WTC11 (cell line): ENCODE data around the gene PGAP2. TPM values are rescaled to one million over a fixed set of nuclear protein-coding genes. Genes with fewer than 3 reads are reported as not detected.
A peak's percentile ranks its signal among the peaks of the same experiment; 100 is the strongest.

Source experiments
- CBFB ChIP-seq: sonication (generic); formaldehyde crosslinking; IDR thresholded peaks from 2 replicates; pipeline ENCODE4 v1.8.1; 2022; ENCODE audit warnings: mild to moderate bottlenecking, low read depth, missing genetic modification reagents
- CDX4 ChIP-seq: fragments of 250-450 bp; sonication (Bioruptor Pico); IDR thresholded peaks from 2 replicates; pipeline ENCODE4 v1.9.0; 2021; ENCODE audit warnings: moderate library complexity, mild to moderate bottlenecking, inconsistent platforms, borderline replicate concordance
- E2F4 ChIP-seq: sonication (generic); formaldehyde crosslinking; IDR thresholded peaks from 2 replicates; pipeline ENCODE4 v1.8.1; 2022; ENCODE audit warnings: low read depth, mild to moderate bottlenecking, moderate library complexity, missing genetic modification reagents, borderline replicate concordance
- E2F5 ChIP-seq: sonication (generic); formaldehyde crosslinking; IDR thresholded peaks from 2 replicates; pipeline ENCODE4 v1.8.1; 2022; ENCODE audit warnings: mild to moderate bottlenecking, moderate library complexity, missing genetic modification reagents
- EMX1 ChIP-seq: fragments of 250-450 bp; sonication (Bioruptor Pico); IDR thresholded peaks from 2 replicates; pipeline ENCODE4 v1.8.0; 2021; ENCODE audit warnings: mild to moderate bottlenecking
- HMGA2 ChIP-seq: fragments of 250-450 bp; sonication (Bioruptor Pico); IDR thresholded peaks from 2 replicates; pipeline ENCODE4 v1.4.0; 2021; ENCODE audit warnings: mild to moderate bottlenecking, moderate library complexity
- KAT7 ChIP-seq: sonication (generic); formaldehyde crosslinking; IDR thresholded peaks from 2 replicates; pipeline ENCODE4 v1.8.1; 2023; ENCODE audit warnings: missing genetic modification reagents, mild to moderate bottlenecking, borderline replicate concordance
- NFE2L1 ChIP-seq: sonication (generic); formaldehyde crosslinking; IDR thresholded peaks from 2 replicates; pipeline ENCODE4 v1.8.1; 2023; ENCODE audit warnings: missing genetic modification reagents
- OVOL2 ChIP-seq: fragments of 250-450 bp; sonication (Bioruptor Pico); IDR thresholded peaks from 2 replicates; pipeline ENCODE4 v1.9.0; 2021; ENCODE audit warnings: mild to moderate bottlenecking, borderline replicate concordance
- PRDM15 ChIP-seq: sonication (generic); formaldehyde crosslinking; IDR thresholded peaks from 2 replicates; pipeline ENCODE4 v1.8.0; 2022; ENCODE audit warnings: missing genetic modification reagents
- SMAD3 ChIP-seq: sonication (generic); formaldehyde crosslinking; IDR thresholded peaks from 2 replicates; pipeline ENCODE4 v1.8.0; 2022; ENCODE audit warnings: missing genetic modification reagents, mild to moderate bottlenecking, borderline replicate concordance
- SP1 ChIP-seq: sonication (generic); formaldehyde crosslinking; conservative IDR thresholded peaks from 2 replicates; pipeline ENCODE4 v1.8.1; 2022; ENCODE audit warnings: missing genetic modification reagents
- STAT6 ChIP-seq: sonication (generic); formaldehyde crosslinking; conservative IDR thresholded peaks from 2 replicates; pipeline ENCODE4 v1.8.1; 2023; ENCODE audit warnings: mild to moderate bottlenecking, low read depth, missing genetic modification reagents, moderate library complexity
- TEAD1 ChIP-seq: sonication (generic); formaldehyde crosslinking; IDR thresholded peaks from 2 replicates; pipeline ENCODE4 v1.8.0; 2022; ENCODE audit warnings: mild to moderate bottlenecking, missing genetic modification reagents
- TEAD4 ChIP-seq: sonication (generic); formaldehyde crosslinking; IDR thresholded peaks from 2 replicates; pipeline ENCODE4 v1.8.0; 2022; ENCODE audit warnings: mild to moderate bottlenecking, missing genetic modification reagents
- TP53 ChIP-seq: sonication (generic); formaldehyde crosslinking; IDR thresholded peaks from 2 replicates; pipeline ENCODE4 v1.8.1; 2023; ENCODE audit warnings: mild to moderate bottlenecking, missing genetic modification reagents
- USF2 ChIP-seq: sonication (generic); formaldehyde crosslinking; IDR thresholded peaks from 2 replicates; pipeline ENCODE4 v1.8.1; 2023; ENCODE audit warnings: mild to moderate bottlenecking, missing genetic modification reagents, moderate library complexity
- ZBTB21 ChIP-seq: sonication (generic); formaldehyde crosslinking; IDR thresholded peaks from 2 replicates; pipeline ENCODE4 v1.8.1; 2023; ENCODE audit warnings: mild to moderate bottlenecking, missing genetic modification reagents, borderline replicate concordance
- ZNF121 ChIP-seq: sonication (generic); formaldehyde crosslinking; IDR thresholded peaks from 2 replicates; pipeline ENCODE4 v1.8.0; 2023; ENCODE audit warnings: missing genetic modification reagents
- ZNF263 ChIP-seq: sonication (generic); formaldehyde crosslinking; IDR thresholded peaks from 2 replicates; pipeline ENCODE4 v1.8.1; 2022; ENCODE audit warnings: low read depth, mild to moderate bottlenecking, moderate library complexity, missing genetic modification reagents
- ZNF396 ChIP-seq: fragments of 250-450 bp; sonication (Bioruptor Pico); IDR thresholded peaks from 2 replicates; pipeline ENCODE4 v1.8.0; 2021; ENCODE audit warnings: mild to moderate bottlenecking, moderate library complexity, borderline replicate concordance
- ZNF425 ChIP-seq: fragments of 250-450 bp; sonication (Bioruptor Pico); conservative IDR thresholded peaks from 2 replicates; pipeline ENCODE4 v1.9.0; 2021; ENCODE audit warnings: mild to moderate bottlenecking
- ZSCAN18 ChIP-seq: fragments of 250-450 bp; sonication (Bioruptor Pico); IDR thresholded peaks from 2 replicates; pipeline ENCODE4 v2.1.2; 2022; ENCODE audit warnings: mild to moderate bottlenecking, moderate library complexity
- total RNA-seq: library from RNA; stranded (reverse); gene quantifications from 3 replicates; pipeline ENCODE4 v1.2.3, GENCODE V29; 2021

PGAP2 gene
- total RNA-seq, 1 experiment from 2014 or later = 43.0 TPM

- TF ChIP-seq STAT6 (CRISPR knock-in tag) (no peak), PRDM15 (CRISPR knock-in tag) (no peak), SP1 (CRISPR knock-in tag) (peak; percentile 96), TP53 (no peak), TEAD1 (peak; percentile 32; the same call in 1 of the 2 replicates), E2F5 (peak; percentile 29), E2F4 (CRISPR knock-in tag) (no peak), SMAD3 (peak; percentile 94), ZNF263 (CRISPR knock-in tag) (no peak), HMGA2 (no peak), ZNF396 (CRISPR knock-in tag) (no peak), ZNF425 (CRISPR knock-in tag) (no peak), EMX1 (no peak), USF2 (peak; percentile 86), CDX4 (CRISPR knock-in tag) (no peak), ZSCAN18 (CRISPR knock-in tag) (no peak), TEAD4 (peak; percentile 21; the same call in 1 of the 2 replicates), KAT7 (CRISPR knock-in tag) (no peak), NFE2L1 (CRISPR knock-in tag) (peak; percentile 85), ZBTB21 (CRISPR knock-in tag) (peak; percentile 98), ZNF121 (CRISPR knock-in tag) (no peak), OVOL2 (no peak), CBFB (CRISPR knock-in tag) (no peak; the same call in 1 of the 2 replicates)
These were observed 10.8 kb upstream of the PGAP2 start, which contains the start of gene NUP98 (continued) for GRCh38 chr11:3797329-3798090.
